BLaER1 treated with 17β-estradiol and CSF1 and Interleukin-3, amounts not matched to agents 10 nM and 100 nM (cell line): ENCODE data around the gene ANKRD52.
A peak's percentile ranks its signal among the peaks of the same experiment; 100 is the strongest.

Source experiments
- H3K27ac ChIP-seq, 11 experiments: shearing (Covaris generic); formaldehyde crosslinking; 2 replicates each; pipeline ENCODE4 v1.8.1; 2022
- H3K27me3 ChIP-seq, 11 experiments: shearing (Covaris generic); formaldehyde crosslinking; 2 replicates each; pipeline ENCODE4 v1.8.1; 2022
- H3K36me3 ChIP-seq, 11 experiments: shearing (Covaris generic); formaldehyde crosslinking; 2 replicates each; pipeline ENCODE4 v1.8.1; 2022
- H3K4me1 ChIP-seq, 10 experiments: shearing (Covaris generic); formaldehyde crosslinking; 2 replicates each; pipeline ENCODE4 v1.8.1; 2022
- H3K4me2 ChIP-seq, 11 experiments: shearing (Covaris generic); formaldehyde crosslinking; 2 replicates each; pipeline ENCODE4 v1.8.1; 2022
- H3K4me3 ChIP-seq, 10 experiments: shearing (Covaris generic); formaldehyde crosslinking; 2 replicates each; pipeline ENCODE4 v1.8.1; 2022
- H3K9ac ChIP-seq, 11 experiments: shearing (Covaris generic); formaldehyde crosslinking; 2 replicates each; pipeline ENCODE4 v1.8.1; 2022
- H3K9me3 ChIP-seq, 11 experiments: shearing (Covaris generic); formaldehyde crosslinking; replicated peaks in 1 of 11; 2 replicates each; pipeline ENCODE4 v1.8.1; 2022
- H4K20me1 ChIP-seq, 11 experiments: shearing (Covaris generic); formaldehyde crosslinking; 2 replicates each; pipeline ENCODE4 v1.8.1; 2022
- Cebpa-rat ChIP-seq, 11 experiments: shearing (Covaris generic); IDR thresholded peaks; 2 replicates each; pipeline ENCODE4 v1.8.1; 2022

The ANKRD52 gene

GRCh38 chr12:56253091-56253490, 5.1 kb downstream of the ANKRD52 start:
- Histone ChIP-seq H3K4me3 (no peak overlapping the region), H3K27ac (no peak overlapping the region), H3K27me3 (no peaks in the 10 kb centered on the region), H3K9ac (no peak overlapping the region), H3K36me3 (peaks cover 83 to 92% (median 90%) of the 10 kb centered on the region in 11 experiments), H3K4me1 (peaks cover 13 to 20% (median 17%) of the 10 kb centered on the region in 10 experiments), H4K20me1 (peaks cover 0 to 54% (median 30%) of the 10 kb centered on the region in 11 experiments; a peak in 17 of 22 replicates), H3K4me2 (no peak overlapping the region), H3K9me3 (no peaks in the 10 kb centered on the region)
- no peak for TF ChIP-seq Cebpa-rat (IDR thresholded peaks at IDR 0.05)

DNA sequence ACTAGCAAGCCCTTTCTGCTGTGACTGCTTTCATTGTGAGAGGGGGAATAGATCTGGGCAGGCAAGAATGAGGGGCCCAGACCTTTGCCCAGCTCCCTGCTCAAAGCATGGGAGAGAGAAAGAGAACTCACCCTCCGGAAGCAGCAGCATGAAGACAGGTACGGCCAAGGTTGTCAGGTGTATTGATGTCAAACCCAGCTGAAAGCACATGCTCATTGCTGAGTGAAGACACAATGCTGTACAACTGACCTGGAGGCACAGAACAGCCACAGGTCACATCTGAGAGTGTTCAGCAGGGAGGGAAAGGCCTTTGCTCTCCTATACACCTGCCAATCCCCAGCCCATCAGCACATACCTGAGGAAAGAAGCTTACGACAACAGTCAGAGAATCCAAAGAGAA, 5.5 kb downstream of the ANKRD52 start:
- Histone ChIP-seq H4K20me1 (peaks cover 0 to 58% (median 30%) of the 10 kb centered on the region in 11 experiments; a peak in 17 of 22 replicates), H3K4me1 (peaks cover 13 to 20% (median 17%) of the 10 kb centered on the region in 10 experiments), H3K27me3 (no peaks in the 10 kb centered on the region), H3K9ac (no peak overlapping the region), H3K27ac (no peak overlapping the region), H3K4me2 (no peak overlapping the region), H3K36me3 (peaks cover 88 to 96% (median 94%) of the 10 kb centered on the region in 11 experiments), H3K4me3 (no peak overlapping the region), H3K9me3 (no peaks in the 10 kb centered on the region)
- TF ChIP-seq Cebpa-rat (IDR thresholded peaks at IDR 0.05): no peak

DNA sequence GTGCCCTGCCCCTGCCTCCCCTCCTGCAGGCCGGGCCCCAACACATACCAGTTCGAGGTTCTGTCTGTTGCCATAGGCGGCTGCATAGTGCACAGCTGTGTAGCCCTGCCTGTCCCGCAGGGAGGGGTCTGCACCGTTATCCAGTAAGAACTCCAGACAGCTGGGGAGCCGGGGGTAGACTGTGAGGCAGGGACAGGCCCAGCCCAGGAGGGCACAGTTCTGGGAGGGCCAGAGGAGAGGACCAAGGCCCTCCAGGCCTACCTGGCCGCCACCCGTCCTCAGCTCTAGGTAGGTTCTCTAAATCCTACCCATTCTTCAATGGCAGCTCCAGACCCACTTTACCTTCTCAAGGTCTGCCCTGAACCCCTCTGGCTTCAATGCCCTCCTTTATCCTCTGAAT, 9.5 kb downstream of the ANKRD52 start:
- H3K9ac ChIP-seq: no peak overlapping the region; a peak in 2 of 22 replicates
- H3K36me3 ChIP-seq: peaks cover 97 to 100% (median 99%) of the 10 kb centered on the region in 11 experiments
- no peak overlapping the region for H3K4me2 ChIP-seq
- H4K20me1 ChIP-seq: peaks cover 0 to 51% (median 17%) of the 10 kb centered on the region in 11 experiments; a peak in 13 of 22 replicates
- no peak for TF ChIP-seq Cebpa-rat (IDR thresholded peaks at IDR 0.05)
- no peak overlapping the region for H3K27ac ChIP-seq
- H3K27me3 ChIP-seq: no peaks in the 10 kb centered on the region
- no peaks in the 10 kb centered on the region for H3K9me3 ChIP-seq
- H3K4me3 ChIP-seq: no peak overlapping the region
- H3K4me1 ChIP-seq: no peaks in the 10 kb centered on the region

DNA sequence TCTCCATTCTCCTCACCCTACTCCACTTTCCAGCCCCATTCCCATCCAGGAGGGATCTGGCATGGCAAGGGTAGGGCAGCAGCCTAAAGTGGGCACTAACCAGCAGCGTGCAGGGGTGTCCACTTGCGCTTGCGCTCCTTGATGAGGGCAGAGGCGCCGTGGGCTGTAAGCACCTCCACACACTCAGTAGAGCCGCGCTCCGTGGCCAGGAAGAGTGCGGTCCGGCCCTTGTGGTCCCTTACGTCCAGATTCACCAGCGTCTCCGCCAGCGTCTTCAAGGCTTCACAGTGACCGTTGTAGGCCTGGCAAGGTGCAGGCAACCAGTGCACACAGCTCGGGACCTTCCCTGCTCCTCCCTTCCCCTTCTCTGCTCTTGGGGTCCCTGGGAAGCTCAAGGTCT, 10.3 kb downstream of the ANKRD52 start:
- Histone ChIP-seq H3K9me3 (no peaks in the 10 kb centered on the region), H3K27me3 (no peaks in the 10 kb centered on the region), H3K4me1 (no peaks in the 10 kb centered on the region), H3K4me3 (no peak overlapping the region), H3K36me3 (peaks cover 97 to 100% (median 99%) of the 10 kb centered on the region in 11 experiments), H3K9ac (no peak overlapping the region), H4K20me1 (peaks cover 0 to 51% (median 21%) of the 10 kb centered on the region in 11 experiments; a peak in 14 of 22 replicates), H3K4me2 (no peak overlapping the region), H3K27ac (no peak overlapping the region)
- no peak for TF ChIP-seq Cebpa-rat (IDR thresholded peaks at IDR 0.05)

DNA sequence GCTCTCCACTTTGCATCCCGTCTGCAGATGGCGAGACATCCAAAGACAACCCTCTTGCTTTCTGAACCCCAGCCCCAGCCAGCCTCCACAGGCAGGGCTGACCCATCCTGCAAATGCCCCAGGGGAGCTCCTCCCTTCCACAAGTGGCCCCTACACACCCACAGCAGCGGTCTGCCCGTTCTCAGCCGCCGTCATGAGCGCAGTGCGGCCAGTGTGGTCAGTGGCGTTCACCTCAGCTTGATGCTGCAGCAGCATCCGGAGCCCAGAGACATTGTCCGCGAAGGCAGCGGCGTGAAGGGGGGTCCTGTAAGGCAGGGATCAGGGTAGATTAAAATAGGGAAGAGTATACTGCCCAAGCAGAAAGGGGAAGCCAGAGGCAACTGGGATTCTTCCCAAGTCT, 13.7 kb downstream of the ANKRD52 start:
- no peak for TF ChIP-seq Cebpa-rat (IDR thresholded peaks at IDR 0.05)
- H3K4me1 ChIP-seq: no peaks in the 10 kb centered on the region
- H3K4me2 ChIP-seq: no peak overlapping the region
- no peaks in the 10 kb centered on the region for H3K9me3 ChIP-seq
- H3K9ac ChIP-seq: no peak overlapping the region
- H4K20me1 ChIP-seq: peaks cover 0 to 73% (median 20%) of the 10 kb centered on the region in 11 experiments; a peak in 14 of 22 replicates
- peaks cover 96 to 99% (median 98%) of the 10 kb centered on the region in 11 experiments for H3K36me3 ChIP-seq
- no peak overlapping the region for H3K4me3 ChIP-seq
- H3K27me3 ChIP-seq: no peaks in the 10 kb centered on the region
- H3K27ac ChIP-seq: no peak overlapping the region

- Histone ChIP-seq H3K4me1 (no peaks in the 10 kb centered on the region), H3K9me3 (no peaks in the 10 kb centered on the region), H3K4me2 (no peak overlapping the region), H4K20me1 (peaks cover 0 to 78% (median 20%) of the 10 kb centered on the region in 11 experiments; a peak in 13 of 22 replicates), H3K4me3 (no peak overlapping the region), H3K9ac (0 out of 22 replicates have a peak overlapping the region, but pooled peaks of 1 of the 11 experiments have one; percentile 11), H3K36me3 (peaks cover 92 to 99% (median 97%) of the 10 kb centered on the region in 11 experiments), H3K27me3 (no peaks in the 10 kb centered on the region), H3K27ac (no peak overlapping the region)
- TF ChIP-seq Cebpa-rat (IDR thresholded peaks at IDR 0.05): no peak
Observed at GRCh38 chr12:56243731-56244181, 14.4 kb downstream of the ANKRD52 start.

GRCh38 chr12:56242986-56243385, 15.2 kb downstream of the ANKRD52 start:
- Histone ChIP-seq H3K27ac (no peak overlapping the region), H4K20me1 (peaks cover 0 to 72% (median 19%) of the 10 kb centered on the region in 11 experiments; a peak in 13 of 22 replicates), H3K4me3 (no peak overlapping the region), H3K4me2 (no peak overlapping the region), H3K36me3 (peaks cover 84 to 96% (median 91%) of the 10 kb centered on the region in 11 experiments), H3K9ac (peak overlapping the region in 1 of 11 experiments; percentile 11; a peak in 2 of 22 replicates), H3K9me3 (no peaks in the 10 kb centered on the region), H3K4me1 (no peaks in the 10 kb centered on the region), H3K27me3 (no peaks in the 10 kb centered on the region)
- no peak for TF ChIP-seq Cebpa-rat (IDR thresholded peaks at IDR 0.05)

DNA sequence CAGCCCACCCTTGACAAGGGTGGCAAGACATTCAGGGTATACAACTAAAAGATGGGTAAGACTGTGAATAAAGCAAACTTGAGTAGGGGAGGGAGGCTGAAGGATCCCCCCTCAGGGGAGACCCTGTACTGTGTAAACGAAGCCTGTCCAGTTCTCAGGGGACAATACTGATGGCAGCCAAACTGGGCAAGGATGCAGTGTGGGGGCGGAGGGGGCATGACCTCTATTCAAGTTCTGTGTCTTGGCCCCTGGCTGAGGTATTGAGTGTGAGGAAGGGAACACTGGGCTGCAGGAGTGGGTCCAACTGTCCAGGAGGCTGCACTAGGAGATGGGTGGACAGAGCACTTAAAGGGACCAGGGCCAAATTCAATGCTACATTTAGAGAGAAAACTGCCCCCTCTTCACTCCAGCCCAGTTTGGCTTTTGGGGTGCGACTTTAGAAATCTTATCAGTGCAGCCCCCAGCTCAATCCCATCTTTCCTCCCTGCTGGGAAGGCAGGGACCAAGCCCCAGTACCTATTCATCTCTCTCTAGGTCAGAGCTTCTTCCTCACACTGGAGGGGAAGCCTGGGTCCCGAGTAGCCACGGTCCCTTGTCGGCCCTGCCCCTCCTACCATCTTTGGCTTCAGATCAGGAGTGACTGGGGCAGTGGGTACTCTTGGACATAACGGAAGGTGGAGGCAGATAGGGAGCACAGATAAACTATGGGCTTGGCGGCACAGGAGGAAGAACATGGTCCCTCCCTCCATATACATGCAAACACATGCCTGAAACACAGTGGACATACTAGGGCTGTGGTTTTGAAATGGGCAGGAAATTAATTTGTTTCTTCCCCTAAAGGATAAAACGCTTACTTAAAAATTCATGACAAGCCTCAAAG, 16.5 kb downstream of the ANKRD52 start:
- H3K27me3 ChIP-seq: no peaks in the 10 kb centered on the region
- no peak overlapping the region for H3K9ac ChIP-seq
- H3K9me3 ChIP-seq: no peaks in the 10 kb centered on the region
- no peak overlapping the region for H3K27ac ChIP-seq
- peaks cover 0 to 76% (median 19%) of the 10 kb centered on the region in 11 experiments; a peak in 13 of 22 replicates for H4K20me1 ChIP-seq
- no peaks in the 10 kb centered on the region for H3K4me1 ChIP-seq
- no peak for TF ChIP-seq Cebpa-rat (IDR thresholded peaks at IDR 0.05)
- H3K4me2 ChIP-seq: no peak overlapping the region
- H3K36me3 ChIP-seq: peaks cover 80 to 97% (median 90%) of the 10 kb centered on the region in 11 experiments
- no peak overlapping the region for H3K4me3 ChIP-seq

- H3K36me3 ChIP-seq: peaks cover 43 to 64% (median 58%) of the 10 kb centered on the region in 11 experiments
- H3K4me2 ChIP-seq: no peak overlapping the region
- no peak for TF ChIP-seq Cebpa-rat (IDR thresholded peaks at IDR 0.05)
Observed at GRCh38 chr12:56237552-56237951, 20.6 kb downstream of the ANKRD52 start.

More at GRCh38 chr12:56237552-56237951, 20.6 kb downstream of the ANKRD52 start:
- Histone ChIP-seq H4K20me1 (peaks cover 0 to 55% (median 9%) of the 10 kb centered on the region in 11 experiments; a peak in 10 of 22 replicates), H3K4me1 (no peaks in the 10 kb centered on the region), H3K9ac (no peak overlapping the region), H3K4me3 (no peak overlapping the region), H3K27me3 (no peaks in the 10 kb centered on the region), H3K27ac (no peak overlapping the region), H3K9me3 (no peaks in the 10 kb centered on the region)
